ENCODE measurements around the gene HPSE2.

GRCh38 chr10:98846787-98847186 lies 388.9 kb downstream of the HPSE2 start:
- no peak for TF ChIP-seq POLR2A (IDR thresholded peaks at IDR 0.05; ENCODE audit: borderline replicate concordance, extremely low read depth, insufficient read depth, insufficient read length)
- TF ChIP-seq CTCF (IDR thresholded peaks at IDR 0.05 in 2 of 3, conservative IDR thresholded peaks at IDR 0.05 in 1 of 3; ENCODE audit: borderline replicate concordance in 1 of 3, insufficient read depth in 1 of 3, low read depth in 2 of 3, low read length in 2 of 3), result no peak
- TF ChIP-seq EZH2 (IDR thresholded peaks at IDR 0.05), result no peak

Data from HCT116 (cell line).